ENCODE results near the gene TARS3.
A peak's percentile ranks its signal among the peaks of the same experiment; 100 is the strongest.

Gene TARS3

DNA sequence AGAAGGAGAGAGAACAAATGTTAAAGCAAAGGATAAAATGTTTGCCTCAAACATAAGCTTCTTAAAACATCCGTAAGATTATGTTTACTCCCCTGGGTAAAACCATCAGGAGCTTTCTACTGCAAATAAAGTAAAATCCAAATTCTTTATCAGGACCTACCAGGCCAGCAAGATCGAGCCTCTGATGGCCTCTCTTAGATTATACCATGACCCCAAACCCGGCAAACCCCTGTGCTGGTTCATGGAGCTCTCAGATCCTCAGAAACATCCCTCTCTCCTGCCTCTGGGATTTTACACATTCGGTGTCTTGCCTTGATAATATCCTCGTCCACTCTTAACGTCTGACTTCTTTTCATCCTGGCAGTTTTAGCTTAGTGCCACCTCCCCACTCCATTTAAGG is 7.5 kb upstream of the TARS3 start:
- Histone ChIP-seq H3K27me3 (ENCODE audit: control insufficient read depth, insufficient read depth, low read length) (no peaks in the 10 kb centered on the region), H3K9me3 (ENCODE audit: control insufficient read depth, low read depth, low read length) (no peaks in the 10 kb centered on the region), H3K27ac (ENCODE audit: low read length) (no peak overlapping the region), H3K4me3 (ENCODE audit: low read length) (no peak overlapping the region), H3K4me1 (ENCODE audit: control insufficient read depth, low read depth, low read length) (no peaks in the 10 kb centered on the region), H3K9ac (ENCODE audit: low read length) (no peak overlapping the region), H3K36me3 (ENCODE audit: control insufficient read depth, low read depth, low read length) (no peaks in the 10 kb centered on the region)

- Histone ChIP-seq H3K27me3 (ENCODE audit: control insufficient read depth, insufficient read depth, low read length) (no peaks in the 10 kb centered on the region), H3K36me3 (ENCODE audit: control insufficient read depth, low read depth, low read length) (no peaks in the 10 kb centered on the region), H3K9ac (ENCODE audit: low read length) (no peak overlapping the region), H3K27ac (ENCODE audit: low read length) (no peak overlapping the region), H3K9me3 (ENCODE audit: control insufficient read depth, low read depth, low read length) (no peaks in the 10 kb centered on the region), H3K4me1 (ENCODE audit: control insufficient read depth, low read depth, low read length) (peaks cover 3% of the 10 kb centered on the region), H3K4me3 (ENCODE audit: low read length) (no peak overlapping the region)
Observed at GRCh38 chr15:101727186-101727585, 2.9 kb upstream of the TARS3 start.

DNA sequence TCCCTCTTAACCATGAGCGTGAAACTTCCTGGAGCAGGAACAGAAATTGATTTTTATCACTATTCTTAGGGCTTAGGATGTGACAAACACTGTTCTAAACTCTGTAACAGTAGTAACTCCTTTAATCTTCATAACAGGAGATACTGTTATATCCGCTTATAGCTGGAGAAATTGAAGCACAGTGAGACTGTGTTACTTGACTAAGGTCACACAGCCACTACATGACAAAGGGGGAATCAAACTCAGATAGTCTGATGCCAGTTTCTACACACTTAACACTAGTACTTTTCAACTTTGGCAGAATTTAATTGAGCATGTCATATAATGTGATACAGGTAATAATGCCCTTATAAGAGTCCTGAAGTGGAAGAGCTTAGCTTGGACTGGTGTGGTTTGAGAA is 800 bp upstream of the TARS3 start:
- Histone ChIP-seq H3K36me3 (ENCODE audit: control insufficient read depth, low read depth, low read length) (peaks cover 7% of the 10 kb centered on the region), H3K27ac (ENCODE audit: low read length) (no peak overlapping the region), H3K9ac (ENCODE audit: low read length) (no peak overlapping the region), H3K4me3 (ENCODE audit: low read length) (no peak overlapping the region), H3K9me3 (ENCODE audit: control insufficient read depth, low read depth, low read length) (no peaks in the 10 kb centered on the region), H3K27me3 (ENCODE audit: control insufficient read depth, insufficient read depth, low read length) (no peaks in the 10 kb centered on the region), H3K4me1 (ENCODE audit: control insufficient read depth, low read depth, low read length) (peaks cover 3% of the 10 kb centered on the region)

DNA sequence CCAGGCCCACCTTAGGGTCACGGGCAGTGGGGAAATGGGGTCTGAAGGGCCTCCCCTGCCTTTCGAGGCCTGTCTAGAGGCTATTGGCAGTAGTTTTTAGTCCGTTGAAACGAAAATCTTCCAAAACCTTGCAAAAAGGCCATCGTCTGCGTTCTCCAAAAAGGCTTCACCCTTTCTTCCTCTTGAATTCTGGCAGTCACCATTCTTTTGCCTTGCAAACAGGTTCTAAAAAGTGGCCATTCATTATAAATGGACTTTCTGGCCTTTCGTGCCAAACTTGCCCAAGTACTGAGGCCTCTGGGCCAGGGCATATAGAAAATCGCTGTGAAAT is 367 bp upstream of the TARS3 start:
- Histone ChIP-seq H3K9ac (ENCODE audit: low read length) (no peak overlapping the region), H3K27ac (ENCODE audit: low read length) (no peak overlapping the region), H3K4me1 (ENCODE audit: control insufficient read depth, low read depth, low read length) (peaks cover 3% of the 10 kb centered on the region), H3K36me3 (ENCODE audit: control insufficient read depth, low read depth, low read length) (peaks cover 7% of the 10 kb centered on the region), H3K9me3 (ENCODE audit: control insufficient read depth, low read depth, low read length) (no peaks in the 10 kb centered on the region), H3K4me3 (ENCODE audit: low read length) (peak overlapping the region; percentile 32), H3K27me3 (ENCODE audit: control insufficient read depth, insufficient read depth, low read length) (no peaks in the 10 kb centered on the region)

GRCh38 chr15:101723171-101723873 is 951 bp downstream of the TARS3 start:
- Histone ChIP-seq H3K9me3 (ENCODE audit: control insufficient read depth, low read depth, low read length) (no peaks in the 10 kb centered on the region), H3K9ac (ENCODE audit: low read length) (peak overlapping the region; percentile 65), H3K27ac (ENCODE audit: low read length) (no peak overlapping the region), H3K36me3 (ENCODE audit: control insufficient read depth, low read depth, low read length) (peaks cover 14% of the 10 kb centered on the region), H3K4me1 (ENCODE audit: control insufficient read depth, low read depth, low read length) (peaks cover 3% of the 10 kb centered on the region), H3K27me3 (ENCODE audit: control insufficient read depth, insufficient read depth, low read length) (no peaks in the 10 kb centered on the region), H3K4me3 (ENCODE audit: low read length) (peak overlapping the region; percentile 81)

DNA sequence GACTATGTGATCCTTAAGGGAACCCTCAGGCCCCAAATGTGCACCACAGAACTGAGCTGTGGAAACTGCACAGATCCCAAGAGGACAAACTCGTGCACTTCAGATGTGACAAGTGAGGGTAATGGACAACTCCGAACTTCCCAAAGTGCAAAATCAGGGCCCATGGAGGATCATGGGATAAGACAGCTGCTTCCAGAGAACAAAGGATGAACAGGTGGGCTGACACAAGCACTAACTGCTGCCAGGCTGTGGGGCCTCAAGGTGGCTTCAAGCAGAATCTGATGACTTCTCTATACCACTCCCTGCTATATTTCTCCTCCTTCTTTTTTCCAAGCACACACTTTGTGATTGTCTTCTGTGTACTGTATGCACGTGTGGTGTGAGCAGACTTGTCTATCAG is 5.4 kb downstream of the TARS3 start:
- no peak overlapping the region for H3K4me3 ChIP-seq (ENCODE audit: low read length)
- H3K27ac ChIP-seq (ENCODE audit: low read length): no peak overlapping the region
- H3K4me1 ChIP-seq (ENCODE audit: control insufficient read depth, low read depth, low read length): no peaks in the 10 kb centered on the region
- no peaks in the 10 kb centered on the region for H3K27me3 ChIP-seq (ENCODE audit: control insufficient read depth, insufficient read depth, low read length)
- no peaks in the 10 kb centered on the region for H3K9me3 ChIP-seq (ENCODE audit: control insufficient read depth, low read depth, low read length)
- H3K36me3 ChIP-seq (ENCODE audit: control insufficient read depth, low read depth, low read length): peaks cover 14% of the 10 kb centered on the region
- no peak overlapping the region for H3K9ac ChIP-seq (ENCODE audit: low read length)

GRCh38 chr15:101712078-101712477 is 12.2 kb downstream of the TARS3 start:
- Histone ChIP-seq H3K27me3 (ENCODE audit: control insufficient read depth, insufficient read depth, low read length) (no peaks in the 10 kb centered on the region), H3K27ac (ENCODE audit: low read length) (no peak overlapping the region), H3K36me3 (ENCODE audit: control insufficient read depth, low read depth, low read length) (peaks cover 8% of the 10 kb centered on the region), H3K9ac (ENCODE audit: low read length) (no peak overlapping the region), H3K9me3 (ENCODE audit: control insufficient read depth, low read depth, low read length) (no peaks in the 10 kb centered on the region), H3K4me3 (ENCODE audit: low read length) (no peak overlapping the region), H3K4me1 (ENCODE audit: control insufficient read depth, low read depth, low read length) (no peaks in the 10 kb centered on the region)

- H3K27me3 ChIP-seq (ENCODE audit: control insufficient read depth, insufficient read depth, low read length): no peaks in the 10 kb centered on the region
- H3K4me1 ChIP-seq (ENCODE audit: control insufficient read depth, low read depth, low read length): no peaks in the 10 kb centered on the region
- no peak overlapping the region for H3K27ac ChIP-seq (ENCODE audit: low read length)
- no peak overlapping the region for H3K9ac ChIP-seq (ENCODE audit: low read length)
- H3K9me3 ChIP-seq (ENCODE audit: control insufficient read depth, low read depth, low read length): no peaks in the 10 kb centered on the region
- no peak overlapping the region for H3K4me3 ChIP-seq (ENCODE audit: low read length)
- peaks cover 10% of the 10 kb centered on the region for H3K36me3 ChIP-seq (ENCODE audit: control insufficient read depth, low read depth, low read length)
Observed at GRCh38 chr15:101710806-101711205, 13.5 kb downstream of the TARS3 start.

DNA sequence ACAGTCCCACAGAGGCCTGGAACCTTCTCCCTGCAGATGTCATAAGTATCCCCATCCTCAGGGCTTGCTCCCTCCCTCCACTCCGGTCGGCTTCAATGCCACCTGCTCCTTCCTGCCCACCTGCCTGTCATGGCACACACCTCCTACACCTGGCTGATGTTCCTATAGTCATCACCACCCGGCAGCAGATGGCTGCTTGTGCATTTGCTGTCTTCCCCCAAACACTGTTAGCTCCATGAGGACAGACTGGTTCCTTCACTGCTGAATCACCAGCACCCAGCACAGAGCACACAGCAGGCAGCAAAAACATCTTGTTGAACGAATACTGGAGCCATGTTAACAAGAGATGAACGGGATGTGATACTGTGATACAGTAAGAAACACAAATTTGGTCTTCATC is 14.8 kb downstream of the TARS3 start:
- Histone ChIP-seq H3K9me3 (ENCODE audit: control insufficient read depth, low read depth, low read length) (no peaks in the 10 kb centered on the region), H3K27me3 (ENCODE audit: control insufficient read depth, insufficient read depth, low read length) (no peaks in the 10 kb centered on the region), H3K4me1 (ENCODE audit: control insufficient read depth, low read depth, low read length) (no peaks in the 10 kb centered on the region), H3K4me3 (ENCODE audit: low read length) (no peak overlapping the region), H3K9ac (ENCODE audit: low read length) (no peak overlapping the region), H3K27ac (ENCODE audit: low read length) (no peak overlapping the region), H3K36me3 (ENCODE audit: control insufficient read depth, low read depth, low read length) (peaks cover 10% of the 10 kb centered on the region)

GRCh38 chr15:101707983-101708382 is 16.3 kb downstream of the TARS3 start:
- Histone ChIP-seq H3K36me3 (ENCODE audit: control insufficient read depth, low read depth, low read length) (peaks cover 10% of the 10 kb centered on the region), H3K9me3 (ENCODE audit: control insufficient read depth, low read depth, low read length) (no peaks in the 10 kb centered on the region), H3K4me1 (ENCODE audit: control insufficient read depth, low read depth, low read length) (no peaks in the 10 kb centered on the region), H3K4me3 (ENCODE audit: low read length) (no peak overlapping the region), H3K27me3 (ENCODE audit: control insufficient read depth, insufficient read depth, low read length) (no peaks in the 10 kb centered on the region), H3K27ac (ENCODE audit: low read length) (no peak overlapping the region), H3K9ac (ENCODE audit: low read length) (no peak overlapping the region)

DNA sequence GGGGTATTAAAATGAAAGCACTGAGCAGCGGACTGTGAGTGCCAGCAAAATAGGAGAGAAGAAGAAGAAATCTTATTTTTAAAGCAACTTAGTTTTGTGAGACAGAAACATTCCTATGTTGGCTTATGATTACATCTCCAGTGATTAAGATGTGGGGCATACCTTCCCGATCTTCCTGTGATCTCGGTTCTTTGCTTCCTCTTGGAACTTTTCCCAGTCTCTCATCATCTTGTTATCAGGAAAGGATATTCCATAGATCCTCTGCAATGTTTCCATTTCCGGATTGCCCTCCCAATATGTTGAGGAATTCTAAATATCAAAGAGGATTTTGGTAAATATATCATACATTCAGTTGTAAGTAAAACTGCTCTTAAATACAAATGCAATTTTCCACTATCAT is 22.2 kb downstream of the TARS3 start:
- Histone ChIP-seq H3K9ac (ENCODE audit: low read length) (no peak overlapping the region), H3K27ac (ENCODE audit: low read length) (no peak overlapping the region), H3K4me1 (ENCODE audit: control insufficient read depth, low read depth, low read length) (no peaks in the 10 kb centered on the region), H3K36me3 (ENCODE audit: control insufficient read depth, low read depth, low read length) (peaks cover 15% of the 10 kb centered on the region), H3K27me3 (ENCODE audit: control insufficient read depth, insufficient read depth, low read length) (no peaks in the 10 kb centered on the region), H3K9me3 (ENCODE audit: control insufficient read depth, low read depth, low read length) (no peaks in the 10 kb centered on the region), H3K4me3 (ENCODE audit: low read length) (no peak overlapping the region)

DNA sequence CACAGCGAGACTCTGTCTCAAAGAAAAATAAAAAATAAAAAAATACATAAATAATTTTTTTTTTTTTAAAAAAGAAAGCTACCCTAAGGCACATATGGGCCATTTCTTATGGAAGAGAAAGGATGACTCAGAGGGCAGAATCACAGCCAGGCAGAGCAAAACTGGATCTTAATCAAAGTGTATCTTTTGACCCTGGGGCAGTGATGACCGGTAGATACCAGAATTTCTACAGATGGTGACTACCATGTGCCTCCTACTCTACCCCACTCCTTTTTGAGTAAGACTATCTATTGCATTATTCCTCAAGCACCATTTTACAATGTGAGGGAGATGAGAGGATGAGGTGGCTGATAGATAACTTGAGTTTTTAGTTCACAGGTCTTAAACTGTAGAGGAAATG is 26.0 kb downstream of the TARS3 start:
- Histone ChIP-seq H3K9ac (ENCODE audit: low read length) (no peak overlapping the region), H3K36me3 (ENCODE audit: control insufficient read depth, low read depth, low read length) (peaks cover 16% of the 10 kb centered on the region), H3K27ac (ENCODE audit: low read length) (no peak overlapping the region), H3K27me3 (ENCODE audit: control insufficient read depth, insufficient read depth, low read length) (no peaks in the 10 kb centered on the region), H3K9me3 (ENCODE audit: control insufficient read depth, low read depth, low read length) (no peaks in the 10 kb centered on the region), H3K4me3 (ENCODE audit: low read length) (no peak overlapping the region), H3K4me1 (ENCODE audit: control insufficient read depth, low read depth, low read length) (no peaks in the 10 kb centered on the region)
